ENCODE results near the gene FOSL2.

DNA sequence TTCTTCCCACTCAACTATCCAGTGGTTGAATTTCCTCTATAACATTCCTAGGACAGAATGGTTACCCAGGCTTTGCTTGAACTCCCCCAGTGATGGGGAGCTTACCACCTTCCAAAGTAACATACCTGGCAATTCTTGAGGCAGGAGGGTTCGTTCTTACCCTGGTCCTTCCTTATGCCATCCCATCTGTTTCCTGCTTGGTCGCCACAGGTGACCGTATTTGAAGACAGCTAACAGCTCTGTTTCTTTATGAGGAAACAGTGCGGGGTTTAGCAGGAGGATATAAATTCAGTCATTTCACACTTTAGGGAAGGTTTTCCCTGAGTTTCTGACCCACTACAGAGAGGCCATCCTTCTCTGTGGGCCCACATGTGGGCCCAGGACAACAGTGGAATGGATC is 42.6 kb downstream of the FOSL2 start:
- TF ChIP-seq CTCF (conservative IDR thresholded peaks at IDR 0.05 in 1 of 2, IDR thresholded peaks at IDR 0.05 in 1 of 2; ENCODE audit: extremely low read depth in 1 of 2, insufficient read depth in 1 of 2, low read depth in 1 of 2, low read length in 2 of 2) (no peak), EZH2 (IDR thresholded peaks at IDR 0.05; ENCODE audit: borderline replicate concordance, low read length) (no peak)

Measured in mammary epithelial cell (primary cell).